H1 (cell line): ENCODE measurements around the gene ANXA4. TPM values are rescaled to one million over a fixed set of nuclear protein-coding genes. Genes with fewer than 3 reads are reported as not detected.

Experiments
- CTCF ChIA-PET: fragments of 300-600 bp; sonication (Branson Sonifier 250); formaldehyde crosslinking; loops from one replicate; lab custom pipeline; 2021; ENCODE audit not compliant: partially characterized antibody; lab: Charles Lee
- POLR2A ChIA-PET: fragments of 300-600 bp; sonication (Branson Sonifier 250); formaldehyde crosslinking; loops from one replicate; lab custom pipeline; 2021; ENCODE audit warnings: inconsistent platforms; ENCODE audit not compliant: partially characterized antibody; lab: Charles Lee
- DNase-seq, 2 experiments: peaks; one replicate each; pipeline versions ENCODE4 v3.0.0 to v3.0.0-alpha.2; 2010 to 2022; ENCODE audit warnings: low spot score in 2 of 2, low read depth in 1 of 2, mixed read lengths in 1 of 2
- FAIRE-seq: peaks from 2 replicates; lab custom pipeline; 2011; peaks lifted over from hg19 to GRCh38; lab: Jason Lieb, UNC
- H2AFZ ChIP-seq: 2 replicates; pipeline ENCODE4 v1.8.1; 2012; ENCODE audit warnings: low read length, inconsistent platforms
- H2AK5ac ChIP-seq: 2 replicates; pipeline ENCODE4 v1.6.1; 2013; ENCODE audit warnings: low read depth, low read length
- H2BK120ac ChIP-seq: replicated peaks from 2 replicates; pipeline ENCODE3; 2013; ENCODE audit warnings: low read depth, low read length, inconsistent platforms
- H2BK12ac ChIP-seq: 2 replicates; pipeline ENCODE4 v1.6.1; 2013; ENCODE audit warnings: low read depth, low read length
- H2BK15ac ChIP-seq: 2 replicates; pipeline ENCODE4 v1.6.1; 2013; ENCODE audit warnings: low read length
- H2BK20ac ChIP-seq: 2 replicates; pipeline ENCODE4 v1.6.1; 2013; ENCODE audit warnings: low read length
- H2BK5ac ChIP-seq: 2 replicates; pipeline ENCODE4 v1.6.1; 2013; ENCODE audit warnings: low read depth, low read length
- H3K14ac ChIP-seq: 2 replicates; pipeline ENCODE4 v1.6.1; 2013; ENCODE audit warnings: inconsistent platforms; ENCODE audit not compliant: insufficient read length
- H3K18ac ChIP-seq: 2 replicates; pipeline ENCODE4 v1.6.1; 2013; ENCODE audit warnings: low read length; ENCODE audit errors: extremely low read depth
- H3K23ac ChIP-seq: 2 replicates; pipeline ENCODE4 v1.6.1; 2013; ENCODE audit warnings: inconsistent platforms; ENCODE audit not compliant: insufficient read length
- H3K23me2 ChIP-seq: 2 replicates; pipeline ENCODE4 v1.6.1; 2013; ENCODE audit warnings: low read depth, low read length
- H3K27ac ChIP-seq: 2 replicates; pipeline ENCODE4 v1.6.1; 2011; ENCODE audit warnings: low read depth, low read length, inconsistent platforms
- H3K27me3 ChIP-seq, 4 experiments: replicated peaks in 1 of 4; 1 replicate in 1 of 4; 2 replicates in 3 of 4; pipeline versions ENCODE4 v1.6.1 to v1.8.1; 2011 to 2013; ENCODE audit warnings: low read length in 3 of 4, mild to moderate bottlenecking in 3 of 4, inconsistent platforms in 2 of 4, mixed read lengths in 2 of 4, moderate library complexity in 1 of 4; ENCODE audit not compliant: control insufficient read depth in 3 of 4, insufficient read depth in 3 of 4; ENCODE audit errors: extremely low read depth in 1 of 4
- H3K36me3 ChIP-seq, 4 experiments: 2 replicates each; pipeline versions ENCODE4 v1.6.1 to v1.8.1; 2011 to 2013; ENCODE audit warnings: mild to moderate bottlenecking in 4 of 4, low read length in 3 of 4, moderate library complexity in 2 of 4, control low read depth in 1 of 4, inconsistent platforms in 1 of 4; ENCODE audit not compliant: insufficient read depth in 4 of 4, control insufficient read depth in 2 of 4
- H3K4ac ChIP-seq: replicated peaks from 2 replicates; pipeline ENCODE3; 2013; ENCODE audit warnings: low read length, low read depth, mixed read lengths, inconsistent platforms; ENCODE audit not compliant: insufficient read length
- H3K4me1 ChIP-seq, 4 experiments: replicated peaks in 1 of 4; 1 replicate in 1 of 4; 2 replicates in 3 of 4; pipeline versions ENCODE4 v1.6.1 to v1.8.1; 2011 to 2013; ENCODE audit warnings: low read length in 3 of 4, inconsistent platforms in 2 of 4, mixed read lengths in 1 of 4; ENCODE audit not compliant: insufficient read depth in 4 of 4, control insufficient read depth in 3 of 4
- H3K4me2 ChIP-seq, 2 experiments: 2 replicates each; pipeline versions ENCODE4 v1.6.1 to v1.8.1; 2011 to 2013; ENCODE audit warnings: low read depth in 2 of 2, low read length in 2 of 2, control low read depth in 1 of 2, inconsistent platforms in 1 of 2, mild to moderate bottlenecking in 1 of 2; ENCODE audit not compliant: insufficient read depth in 1 of 2
- H3K4me3 ChIP-seq, 4 experiments: fragments of 200-600, 300-600 bp in 1 of 4; sonication (generic), shearing (Covaris generic), sonication (Bioruptor Twin) in 1 of 4; 2 replicates each; pipeline versions ENCODE4 v1.5.1 to v1.8.1; 2011 to 2016; ENCODE audit warnings: low read length in 4 of 4, low read depth in 3 of 4, control low read depth in 2 of 4, inconsistent platforms in 2 of 4, mild to moderate bottlenecking in 2 of 4, mixed read lengths in 1 of 4, moderate library complexity in 1 of 4; ENCODE audit not compliant: insufficient read depth in 2 of 4; ENCODE audit errors: extremely low read depth in 1 of 4
- H3K56ac ChIP-seq: replicated peaks from 2 replicates; pipeline ENCODE3; 2013; ENCODE audit warnings: low read depth, mild to moderate bottlenecking, mixed read lengths, low read length, inconsistent platforms; ENCODE audit not compliant: insufficient read length
- H3K79me1 ChIP-seq: 2 replicates; pipeline ENCODE4 v1.6.1; 2013; ENCODE audit warnings: low read depth, low read length, control low read depth
- H3K79me2 ChIP-seq, 2 experiments: 2 replicates each; pipeline versions ENCODE4 v1.6.1 to v1.8.1; 2012 to 2013; ENCODE audit warnings: low read length in 2 of 2, mild to moderate bottlenecking in 2 of 2, inconsistent platforms in 1 of 2; ENCODE audit not compliant: insufficient read depth in 2 of 2, control insufficient read depth in 1 of 2
- H3K9ac ChIP-seq, 4 experiments: replicated peaks in 1 of 4; 1 replicate in 1 of 4; 2 replicates in 3 of 4; pipeline versions ENCODE4 v1.6.1 to v1.8.1; 2011 to 2013; ENCODE audit warnings: low read depth in 3 of 4, low read length in 3 of 4, control low read depth in 2 of 4, mild to moderate bottlenecking in 2 of 4, moderate library complexity in 2 of 4, inconsistent platforms in 1 of 4; ENCODE audit errors: extremely low read depth in 1 of 4
- H3K9me3 ChIP-seq, 2 experiments: 2 replicates each; pipeline versions ENCODE4 v1.6.1 to v1.8.1; 2012 to 2013; ENCODE audit warnings: mild to moderate bottlenecking in 2 of 2, moderate library complexity in 2 of 2, control low read depth in 1 of 2, inconsistent platforms in 1 of 2, low read depth in 1 of 2, low read length in 1 of 2, mixed read lengths in 1 of 2; ENCODE audit not compliant: insufficient read depth in 2 of 2
- H4K20me1 ChIP-seq, 2 experiments: replicated peaks in 1 of 2; 2 replicates each; pipeline versions ENCODE3 to v1.8.1; 2011 to 2013; ENCODE audit warnings: inconsistent platforms in 2 of 2, low read length in 2 of 2, mild to moderate bottlenecking in 1 of 2; ENCODE audit not compliant: insufficient read depth in 2 of 2, control insufficient read depth in 1 of 2
- H4K5ac ChIP-seq: 2 replicates; pipeline ENCODE4 v1.6.1; 2013; ENCODE audit warnings: low read length, low read depth, mixed read lengths, inconsistent platforms; ENCODE audit not compliant: insufficient read length
- H4K8ac ChIP-seq: 2 replicates; pipeline ENCODE4 v1.8.0; 2013; ENCODE audit warnings: mild to moderate bottlenecking, moderate library complexity, low read length, inconsistent platforms; ENCODE audit not compliant: insufficient read depth; ENCODE audit errors: extremely low read depth
- H4K91ac ChIP-seq: replicated peaks from 2 replicates; pipeline ENCODE3; 2013; ENCODE audit warnings: low read length, mixed read lengths, inconsistent platforms; ENCODE audit not compliant: insufficient read length
- CEBPB ChIP-seq: IDR thresholded peaks from 2 replicates; pipeline ENCODE4 v1.6.1; 2012; ENCODE audit warnings: low read depth, low read length
- CHD2 ChIP-seq: IDR thresholded peaks from 2 replicates; pipeline ENCODE4 v1.6.1; 2012; ENCODE audit warnings: low read length, improper control_type of control experiment
- MAFK ChIP-seq: IDR thresholded peaks from 2 replicates; pipeline ENCODE4 v1.6.1; 2012; ENCODE audit warnings: low read depth, mild to moderate bottlenecking, improper control_type of control experiment, low read length
- NANOG ChIP-seq: IDR thresholded peaks from 2 replicates; pipeline ENCODE4 v1.6.1; 2011; ENCODE audit warnings: low read length, low read depth, mild to moderate bottlenecking, inconsistent platforms; ENCODE audit not compliant: insufficient read depth, poor library complexity, severe bottlenecking
- POLR2A ChIP-seq, 2 experiments: IDR thresholded peaks; 1 replicate in 1 of 2; 2 replicates in 1 of 2; pipeline ENCODE4 v1.6.1; 2011; ENCODE audit warnings: low read depth in 2 of 2, low read length in 2 of 2, mild to moderate bottlenecking in 2 of 2; ENCODE audit errors: control extremely low read depth in 1 of 2
- POLR2AphosphoS5 ChIP-seq: IDR thresholded peaks from 2 replicates; pipeline ENCODE4 v1.6.1; 2011; ENCODE audit warnings: low read depth, low read length
- RFX5 ChIP-seq: IDR thresholded peaks from 2 replicates; pipeline ENCODE4 v1.6.1; 2011; ENCODE audit warnings: low read depth, low read length, improper control_type of control experiment, borderline replicate concordance
- SIRT6 ChIP-seq: IDR thresholded peaks from one replicate; pipeline ENCODE4 v1.7.1; 2012; ENCODE audit warnings: low read length, inconsistent platforms
- SUZ12 ChIP-seq: fragments of 200-600 bp; sonication (generic); IDR thresholded peaks from 2 replicates; pipeline ENCODE4 v1.6.1; 2012; ENCODE audit warnings: mild to moderate bottlenecking, inconsistent platforms, low read length, moderate library complexity, mixed read lengths
- TAF7 ChIP-seq: optimal IDR thresholded peaks from 2 replicates; pipeline ENCODE3; 2011; ENCODE audit warnings: low read depth, mild to moderate bottlenecking, inconsistent platforms, low read length, moderate library complexity, borderline replicate concordance
- TBP ChIP-seq: IDR thresholded peaks from 2 replicates; pipeline ENCODE4 v1.6.1; 2011; ENCODE audit warnings: low read depth, low read length, improper control_type of control experiment
- TEAD4 ChIP-seq: IDR thresholded peaks from 2 replicates; pipeline ENCODE4 v1.6.1; 2012; ENCODE audit warnings: low read depth, low read length, inconsistent platforms, mixed read lengths
- WGBS, 2 experiments: shearing (Covaris generic) in 1 of 2; methylation state at CpG; one replicate each; pipeline versions ENCODE4 v1.1.6 to v1.1.7; 2013 to 2015; ENCODE audit warnings: low lambda C conversion rate in 2 of 2, mixed read lengths in 2 of 2, inconsistent platforms in 1 of 2, low coverage in 1 of 2, missing lambda C conversion rate in 1 of 2; ENCODE audit not compliant: insufficient replicate concordance in 2 of 2, insufficient coverage in 1 of 2, insufficient read length in 1 of 2; ENCODE audit errors: extremely low coverage in 1 of 2, missing lambda C conversion rate in 1 of 2; 5-methylcytosine and 5-hydroxymethylcytosine counted together
- polyA plus RNA-seq, 7 experiments: library from polyadenylated mRNA; depleted of rRNA in 3 of 7; stranded (reverse) in 5 of 7; unstranded in 2 of 7; fragments of >200 nt in 5 of 7; fragments of 200-250 nt in 2 of 7; gene quantifications; 1 replicate in 5 of 7; 2 replicates in 1 of 7; 4 replicates in 1 of 7; pipeline versions ENCODE4 v1.2.1 to v1.2.3, GENCODE V29; 2011 to 2013; ENCODE audit warnings: missing spikeins in 2 of 7, mixed read lengths in 2 of 7
- total RNA-seq: library from RNA; stranded (reverse); fragmentation: NEBNext Ultra II Directional; extraction: Animal tissue kit (Norgen Biotek cat#: 25700); gene quantifications from 2 replicates; pipeline ENCODE4 v1.2.1, GENCODE V29; 2021

ANXA4 gene
- total and polyA plus RNA-seq, 2 of the 8 experiments (the other 6 are each of a cell fraction or from before 2014, with no cell fraction given) = 9.4 to 17.6 TPM

DNA sequence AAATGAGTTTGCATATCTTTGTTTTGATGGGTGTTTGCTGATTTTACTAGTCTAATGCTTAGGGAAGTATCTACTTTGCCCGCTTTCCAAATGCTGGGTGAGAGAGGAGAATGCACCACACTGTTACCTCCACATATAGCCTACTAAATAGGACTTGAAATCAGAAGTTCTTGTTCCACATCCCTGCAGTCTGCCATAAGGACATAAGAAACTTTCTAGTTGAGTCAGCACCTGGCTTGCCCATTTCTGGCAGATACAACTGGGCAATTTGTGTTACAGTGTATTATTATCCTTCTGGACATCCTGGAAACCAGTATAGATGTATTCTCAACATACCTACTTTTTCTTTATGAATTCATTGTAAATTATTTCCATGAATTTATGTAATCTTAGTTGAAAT lies 29.5 kb downstream of the ANXA4 start:
- H2BK20ac ChIP-seq = no peak overlapping the region
- H3K23me2 ChIP-seq = no peaks in the 10 kb centered on the region
- H2BK120ac ChIP-seq = no peak overlapping the region
- H3K27me3 ChIP-seq = no peaks in the 10 kb centered on the region
- 77% methylated on average over 1 of the region's 1 CpG; no CpG with 5 or more reads in 1 of the 2 experiments for WGBS, 2 experiments
- H4K91ac ChIP-seq = no peak overlapping the region
- H3K4ac ChIP-seq = no peak overlapping the region
- no peak overlapping the region for H3K4me2 ChIP-seq
- no peak overlapping the region for H3K9ac ChIP-seq
- H3K56ac ChIP-seq = no peak overlapping the region
- FAIRE-seq (no peak), DNase-seq (no peak)
- no peak overlapping the region for H3K4me3 ChIP-seq
- H2BK12ac ChIP-seq = no peak overlapping the region
- H4K20me1 ChIP-seq = no peaks in the 10 kb centered on the region
- H3K79me1 ChIP-seq = no peaks in the 10 kb centered on the region; the same call in 1 of the 2 replicates
- no peak overlapping the region for H2BK15ac ChIP-seq
- no peak overlapping the region for H2AFZ ChIP-seq
- no peak overlapping the region for H4K5ac ChIP-seq
- H2AK5ac ChIP-seq = no peak overlapping the region
- no peaks in the 10 kb centered on the region for H3K79me2 ChIP-seq
- H3K4me1 ChIP-seq = peaks cover 0 to 9% (median 7%) of the 10 kb centered on the region in 4 experiments; a peak in 4 of 7 replicates
- H3K23ac ChIP-seq = no peak overlapping the region
- H4K8ac ChIP-seq = no peak overlapping the region
- ChIA-PET CTCF (interaction anchor here (1.0 to 2.2 kb wide), 4 partner anchors 45 to 66 kb away, joined by 3 to 16 read pairs (median 5); no protein-coding TSS in a partner anchor), POLR2A (interaction anchor here (0.6 kb wide), 1 partner anchor 264 kb away, joined by 3 read pairs; no protein-coding TSS in a partner anchor)
- no peak overlapping the region for H3K14ac ChIP-seq
- no peaks in the 10 kb centered on the region for H3K9me3 ChIP-seq
- no peak overlapping the region for H3K27ac ChIP-seq
- H2BK5ac ChIP-seq = no peak overlapping the region
- no peaks in the 10 kb centered on the region for H3K36me3 ChIP-seq
- H3K18ac ChIP-seq = no peak overlapping the region
- TF ChIP-seq POLR2A (IDR thresholded peaks at IDR 0.05; ENCODE audit: control extremely low read depth in 1 of 2, low read depth in 2 of 2, low read length in 2 of 2) = no peak
- no peak for TF ChIP-seq SUZ12
- TF ChIP-seq POLR2AphosphoS5 = no peak
- TF ChIP-seq CEBPB = no peak
- no peak for TF ChIP-seq NANOG
- TF ChIP-seq SIRT6 = no peak
- no peak for TF ChIP-seq CHD2
- no peak for TF ChIP-seq TAF7
- TF ChIP-seq MAFK = no peak
- no peak for TF ChIP-seq TEAD4
- no peak for TF ChIP-seq TBP
- no peak for TF ChIP-seq RFX5
